ENCODE data around the gene EPS8L3.
"Not testable (repeated sequence)": the region's sequence is repeated elsewhere in the genome, so short reads cannot be mapped to it uniquely, and the experiment has no call there.

- TF ChIP-seq POLR2AphosphoS5 (IDR thresholded peaks at IDR 0.05; ENCODE audit: low read depth, low read length); CTCF (IDR thresholded peaks at IDR 0.05; ENCODE audit: control extremely low read depth in 1 of 3, insufficient read depth in 1 of 3, low read depth in 1 of 3, low read length in 3 of 3); MAX (IDR thresholded peaks at IDR 0.05); EZH2 (IDR thresholded peaks at IDR 0.05; ENCODE audit: low read depth, low read length, severe bottlenecking): not testable (repeated sequence)
Observed at GRCh38 chr1:109702940-109703339, 60.8 kb downstream of the EPS8L3 start.

Measured in H1 (cell line).